T-helper 1 cell treated with Interleukin-12 subunit alpha and Interleukin-12 subunit beta and Interleukin-4 antibody, amounts not matched to agents 30 μg/mL and 1 μg/mL, for 36 hours (primary cell): ENCODE measurements around the gene GLA.
A peak's percentile ranks its signal among the peaks of the same experiment; 100 is the strongest.

Experiments used
- H3K27ac Mint-ChIP-seq: one replicate; pipeline ENCODE4 v1.8.0; 2021; ENCODE audit warnings: mild to moderate bottlenecking, mixed read lengths
- H3K27me3 Mint-ChIP-seq: one replicate; pipeline ENCODE4 v1.8.0; 2021; ENCODE audit warnings: low read depth, mixed read lengths
- H3K36me3 Mint-ChIP-seq: one replicate; pipeline ENCODE4 v1.8.0; 2021; ENCODE audit warnings: low read depth, mixed read lengths
- H3K4me1 Mint-ChIP-seq: one replicate; pipeline ENCODE4 v1.8.0; 2021; ENCODE audit warnings: low read depth, mixed read lengths
- H3K4me3 Mint-ChIP-seq: one replicate; pipeline ENCODE4 v1.8.0; 2021; ENCODE audit warnings: mild to moderate bottlenecking, moderate library complexity, mixed read lengths
- H3K9me3 Mint-ChIP-seq: one replicate; pipeline ENCODE4 v1.8.0; 2021; ENCODE audit warnings: mixed read lengths

Gene GLA

DNA sequence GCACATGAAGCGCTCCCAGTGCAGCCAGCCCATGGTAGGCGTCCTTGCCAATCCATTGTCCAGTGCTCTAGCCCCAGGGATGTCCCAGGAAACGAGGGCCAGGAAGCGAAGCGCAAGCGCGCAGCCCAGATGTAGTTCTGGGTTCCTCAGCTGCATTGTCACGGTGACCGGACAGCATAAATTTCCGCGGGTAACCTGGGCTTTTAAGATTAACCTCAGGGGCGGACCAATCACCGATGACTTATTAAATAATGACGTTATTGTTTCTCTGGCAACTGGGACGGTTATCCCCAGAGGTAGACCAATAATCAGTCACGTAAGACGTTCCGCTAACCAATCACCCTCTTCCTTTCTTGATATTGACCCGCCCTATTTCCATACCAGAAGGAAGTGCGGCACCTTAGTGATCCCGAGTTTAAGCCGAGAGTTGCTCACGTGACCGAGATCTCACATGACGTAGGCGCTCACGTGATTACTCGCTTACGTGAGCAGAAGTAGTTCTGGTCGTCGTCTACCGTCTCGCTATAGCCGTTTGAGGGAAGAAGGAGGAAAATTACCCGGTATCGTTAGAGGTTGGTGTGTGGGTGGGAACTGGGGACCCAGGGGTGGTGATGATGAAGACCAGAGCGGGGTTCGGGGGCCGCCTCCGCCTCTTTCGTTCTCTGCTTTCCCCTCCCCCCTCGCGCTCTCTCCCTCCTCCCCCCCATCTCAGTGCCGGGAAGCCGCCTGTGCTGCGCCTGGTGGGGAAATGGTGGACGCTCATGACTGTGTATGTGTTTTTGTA, at the start of gene GLA, which contains the start of gene HNRNPH2:
Gene GLA (minus strand): TSS at position 178 of the 784 bp plus-strand sequence. CDS start 22 bp downstream, at position 156.
Gene HNRNPH2 (plus strand): TSS at position 475 of the 784 bp plus-strand sequence. CDS start 3,767 bp downstream, outside the sequence.
- Mint-ChIP-seq H3K36me3 (peaks cover 21% of the 10 kb centered on the region), H3K9me3 (no peaks in the 10 kb centered on the region), H3K27me3 (no peaks in the 10 kb centered on the region), H3K4me1 (peaks cover 28% of the 10 kb centered on the region), H3K4me3 (peak within 1 kb of the TSS; percentile 99), H3K27ac (peak within 1 kb of the TSS; percentile 98)

DNA sequence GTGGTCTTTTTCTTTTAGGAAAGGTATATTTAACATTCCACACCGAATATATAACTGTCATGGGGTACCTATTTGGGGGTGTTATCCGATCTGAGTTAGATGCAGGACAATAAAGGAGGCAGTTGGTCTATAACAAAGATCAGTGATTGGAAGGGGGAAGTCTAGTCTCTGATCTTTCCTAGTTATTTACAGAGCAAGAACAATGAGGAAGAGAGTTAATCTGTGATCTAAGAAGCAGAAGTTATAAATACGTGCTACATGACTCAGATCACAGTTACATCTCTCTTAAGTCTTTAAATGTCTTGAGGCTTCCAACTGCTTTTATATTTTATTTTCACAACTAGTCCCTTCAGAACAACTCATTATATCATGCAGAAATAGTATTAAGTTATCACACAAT, 44.3 kb upstream of the GLA start:
- Mint-ChIP-seq H3K4me1 (peaks cover 4% of the 10 kb centered on the region), H3K27ac (no peak overlapping the region), H3K27me3 (no peaks in the 10 kb centered on the region), H3K36me3 (peaks cover 5% of the 10 kb centered on the region), H3K9me3 (no peaks in the 10 kb centered on the region), H3K4me3 (no peak overlapping the region)

DNA sequence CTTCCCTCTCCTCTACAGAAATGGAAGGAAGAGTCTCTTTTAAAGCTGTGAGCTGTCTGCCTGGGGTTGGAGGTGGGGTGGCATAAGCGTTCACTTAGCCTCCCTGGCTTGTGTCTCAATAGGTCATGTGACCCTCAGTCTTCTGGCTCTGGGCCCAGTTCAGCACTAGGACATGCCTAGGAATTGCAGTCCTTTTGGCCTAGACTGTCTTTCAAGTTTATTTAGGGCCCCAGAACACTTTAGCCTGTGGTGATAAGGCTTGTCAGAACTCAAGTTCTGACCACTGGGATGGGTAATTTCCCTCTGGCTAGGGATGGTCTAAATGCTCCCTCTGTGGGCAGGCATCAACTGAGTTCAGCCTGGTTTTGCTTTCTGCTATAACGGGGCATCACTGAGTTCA, 43.2 kb upstream of the GLA start:
- H3K9me3 Mint-ChIP-seq: no peaks in the 10 kb centered on the region
- peaks cover 6% of the 10 kb centered on the region for H3K36me3 Mint-ChIP-seq
- no peaks in the 10 kb centered on the region for H3K27me3 Mint-ChIP-seq
- peaks cover 4% of the 10 kb centered on the region for H3K4me1 Mint-ChIP-seq
- no peak overlapping the region for H3K27ac Mint-ChIP-seq
- H3K4me3 Mint-ChIP-seq: no peak overlapping the region

DNA sequence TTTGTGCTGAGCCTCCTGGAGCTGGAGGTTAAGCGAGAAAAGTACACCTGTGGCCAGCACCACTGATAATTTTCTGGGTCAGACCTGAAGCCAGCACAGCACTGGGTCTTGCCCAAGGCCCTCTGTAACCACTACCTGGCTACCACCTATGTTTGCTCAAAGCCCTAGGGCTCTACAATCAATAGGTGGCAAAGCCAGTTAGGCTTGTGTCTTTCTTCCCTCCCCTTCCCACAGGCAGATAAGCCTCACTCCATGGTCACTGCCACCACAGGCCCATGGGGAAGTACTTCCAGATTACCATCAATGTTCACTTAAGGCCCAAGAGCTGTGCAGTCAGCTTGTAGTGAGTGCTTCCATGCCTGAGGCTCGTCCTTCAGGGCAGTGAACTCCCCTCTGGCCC, 42.4 kb upstream of the GLA start:
- no peaks in the 10 kb centered on the region for H3K27me3 Mint-ChIP-seq
- H3K4me1 Mint-ChIP-seq: peaks cover 4% of the 10 kb centered on the region
- no peak overlapping the region for H3K4me3 Mint-ChIP-seq
- H3K9me3 Mint-ChIP-seq: no peaks in the 10 kb centered on the region
- H3K27ac Mint-ChIP-seq: no peak overlapping the region
- H3K36me3 Mint-ChIP-seq: peaks cover 6% of the 10 kb centered on the region

DNA sequence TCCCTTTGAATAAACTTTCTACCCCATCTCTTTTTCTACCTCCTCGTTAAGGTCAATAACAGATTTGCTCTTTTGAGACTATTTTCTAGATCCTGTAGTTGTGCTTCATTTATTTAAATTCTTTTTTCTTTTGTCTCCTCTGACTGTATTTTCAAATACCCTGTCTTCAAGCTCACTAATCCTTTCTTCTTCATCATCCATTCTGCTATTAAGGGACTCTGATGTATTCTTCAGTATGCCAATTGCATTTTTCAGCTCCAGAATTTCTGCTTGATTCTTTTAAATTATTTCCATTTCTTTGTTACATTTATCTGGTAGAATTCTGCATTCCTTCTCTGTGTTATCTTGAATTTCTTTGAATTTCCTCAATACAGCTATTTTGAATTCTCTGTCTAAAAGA, 41.6 kb upstream of the GLA start:
- H3K4me3 Mint-ChIP-seq: no peak overlapping the region
- H3K36me3 Mint-ChIP-seq: peaks cover 6% of the 10 kb centered on the region
- H3K9me3 Mint-ChIP-seq: no peaks in the 10 kb centered on the region
- H3K27me3 Mint-ChIP-seq: no peaks in the 10 kb centered on the region
- no peak overlapping the region for H3K27ac Mint-ChIP-seq
- peaks cover 4% of the 10 kb centered on the region for H3K4me1 Mint-ChIP-seq

DNA sequence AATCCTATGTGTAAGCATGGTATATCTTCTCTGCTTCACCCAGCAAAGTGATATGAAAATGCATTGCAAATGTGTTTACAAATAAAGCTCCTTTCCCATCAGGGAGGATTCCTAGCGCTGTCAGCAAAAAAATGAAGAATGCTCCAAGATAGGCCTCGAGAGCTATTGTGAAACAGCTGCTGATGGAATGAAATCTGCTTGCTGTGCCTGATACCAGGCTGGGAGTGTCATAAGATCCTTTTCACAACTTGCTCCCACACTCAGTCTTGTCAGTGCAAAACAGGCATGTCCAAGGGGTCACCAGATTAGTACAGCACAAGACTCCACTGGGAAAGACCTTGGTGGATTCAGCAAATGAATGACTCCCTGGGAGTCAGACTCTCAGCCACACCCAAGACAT, 34.4 kb upstream of the GLA start:
- Mint-ChIP-seq H3K36me3 (peaks cover 13% of the 10 kb centered on the region), H3K4me1 (no peaks in the 10 kb centered on the region), H3K27ac (no peak overlapping the region), H3K27me3 (no peaks in the 10 kb centered on the region), H3K4me3 (no peak overlapping the region), H3K9me3 (no peaks in the 10 kb centered on the region)

DNA sequence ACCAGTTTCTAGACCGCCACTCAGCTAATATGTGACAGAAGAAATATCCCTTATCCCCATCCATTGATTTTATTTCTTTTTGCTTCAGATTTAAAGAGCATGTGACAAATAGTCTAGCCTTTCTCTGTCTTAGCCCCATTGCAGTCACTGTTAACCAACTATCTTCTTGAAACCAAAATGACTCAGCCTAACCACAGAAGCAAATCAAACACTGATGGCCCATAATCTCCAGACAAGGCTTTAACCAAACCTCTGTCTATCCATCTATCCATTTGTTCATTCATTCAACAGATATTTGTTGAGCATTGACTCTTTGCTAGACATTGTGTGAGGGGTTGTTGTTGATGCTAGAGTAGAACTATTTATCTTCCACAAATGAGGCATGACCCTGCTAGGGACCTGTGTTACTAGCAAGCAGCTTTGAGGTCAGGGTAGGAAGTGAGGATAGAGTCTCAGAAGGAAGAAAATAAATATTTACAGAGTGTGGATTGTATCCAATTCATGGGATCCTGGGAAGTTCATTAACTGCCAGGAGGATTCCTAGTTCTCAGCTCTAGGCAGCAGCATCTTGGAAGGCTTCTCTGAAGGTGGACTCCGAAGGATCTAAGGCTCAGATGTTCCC, 22.8 kb upstream of the GLA start:
- Mint-ChIP-seq H3K27me3 (no peaks in the 10 kb centered on the region), H3K36me3 (peaks cover 5% of the 10 kb centered on the region), H3K4me3 (peak overlapping the region; percentile 52), H3K9me3 (no peaks in the 10 kb centered on the region), H3K27ac (peak overlapping the region; percentile 38), H3K4me1 (peaks cover 12% of the 10 kb centered on the region)

DNA sequence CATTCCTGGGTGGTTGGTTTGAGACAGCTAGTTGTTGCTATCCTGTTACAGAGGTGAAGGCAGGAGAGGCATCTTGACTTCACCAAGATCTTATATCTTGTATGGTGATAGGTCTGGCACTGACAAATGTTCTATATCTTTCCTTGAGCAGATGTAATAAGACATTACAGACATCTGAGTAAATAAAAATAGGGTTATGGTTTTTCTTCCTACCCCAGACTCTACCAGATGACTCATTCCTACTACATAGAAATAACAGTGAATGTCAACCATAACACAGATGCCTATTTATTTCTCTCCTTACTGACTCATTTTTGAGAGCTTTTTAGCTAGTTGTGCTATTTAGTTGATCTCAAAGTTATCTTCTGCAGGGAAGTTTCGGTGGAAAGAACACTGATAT, 22.2 kb upstream of the GLA start:
- no peaks in the 10 kb centered on the region for H3K9me3 Mint-ChIP-seq
- H3K4me3 Mint-ChIP-seq: peak overlapping the region; percentile 52
- no peaks in the 10 kb centered on the region for H3K27me3 Mint-ChIP-seq
- peaks cover 12% of the 10 kb centered on the region for H3K4me1 Mint-ChIP-seq
- H3K27ac Mint-ChIP-seq: peak overlapping the region; percentile 38
- peaks cover 4% of the 10 kb centered on the region for H3K36me3 Mint-ChIP-seq

DNA sequence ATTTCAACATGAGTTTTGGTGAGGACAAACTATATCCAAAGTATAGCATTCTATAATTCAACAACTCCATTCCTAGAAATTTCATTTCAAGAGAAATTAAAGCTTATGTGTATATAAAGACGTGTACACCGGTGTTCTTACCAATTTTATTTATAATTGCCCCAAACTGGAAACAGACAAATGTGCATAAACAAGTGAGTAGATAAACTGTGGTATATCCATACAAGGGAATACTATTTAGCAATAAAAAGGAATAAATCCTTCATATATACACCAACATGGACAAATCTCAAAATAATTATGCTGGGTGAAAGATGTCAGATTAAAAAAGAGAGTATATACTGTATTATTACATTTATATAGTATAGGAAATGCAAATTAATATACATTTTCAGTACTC, 20.2 kb upstream of the GLA start:
- no peaks in the 10 kb centered on the region for H3K27me3 Mint-ChIP-seq

DNA sequence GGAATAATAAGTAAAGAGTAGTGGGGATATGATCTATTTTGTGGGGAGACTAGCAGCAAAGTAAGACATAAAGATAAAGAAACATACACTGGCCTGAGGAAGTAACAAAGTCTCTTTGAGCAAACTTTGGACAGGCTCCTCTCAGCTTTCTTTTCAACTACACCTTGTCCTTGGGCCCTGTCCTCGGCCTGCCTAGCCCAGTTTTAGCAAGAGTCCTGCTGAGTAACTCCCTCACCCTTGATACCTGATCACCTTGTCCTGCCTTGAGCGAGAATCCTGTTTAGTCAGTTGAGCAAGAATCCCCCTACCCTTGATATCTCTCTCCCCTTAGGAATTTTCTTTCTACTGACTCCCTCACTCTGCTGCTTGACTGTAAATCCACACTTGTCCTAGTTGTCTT, 11.8 kb upstream of the GLA start:
- H3K9me3 Mint-ChIP-seq: no peaks in the 10 kb centered on the region
- no peak overlapping the region for H3K27ac Mint-ChIP-seq
- no peaks in the 10 kb centered on the region for H3K27me3 Mint-ChIP-seq
- H3K4me3 Mint-ChIP-seq: peak overlapping the region; percentile 26
- H3K4me1 Mint-ChIP-seq: peaks cover 12% of the 10 kb centered on the region
- H3K36me3 Mint-ChIP-seq: peaks cover 2% of the 10 kb centered on the region

More for the DNA sequence above, 20.2 kb upstream of the GLA start:
- H3K36me3 Mint-ChIP-seq: peaks cover 8% of the 10 kb centered on the region
- no peak overlapping the region for H3K27ac Mint-ChIP-seq
- peaks cover 12% of the 10 kb centered on the region for H3K4me1 Mint-ChIP-seq
- no peak overlapping the region for H3K4me3 Mint-ChIP-seq
- no peaks in the 10 kb centered on the region for H3K9me3 Mint-ChIP-seq

DNA sequence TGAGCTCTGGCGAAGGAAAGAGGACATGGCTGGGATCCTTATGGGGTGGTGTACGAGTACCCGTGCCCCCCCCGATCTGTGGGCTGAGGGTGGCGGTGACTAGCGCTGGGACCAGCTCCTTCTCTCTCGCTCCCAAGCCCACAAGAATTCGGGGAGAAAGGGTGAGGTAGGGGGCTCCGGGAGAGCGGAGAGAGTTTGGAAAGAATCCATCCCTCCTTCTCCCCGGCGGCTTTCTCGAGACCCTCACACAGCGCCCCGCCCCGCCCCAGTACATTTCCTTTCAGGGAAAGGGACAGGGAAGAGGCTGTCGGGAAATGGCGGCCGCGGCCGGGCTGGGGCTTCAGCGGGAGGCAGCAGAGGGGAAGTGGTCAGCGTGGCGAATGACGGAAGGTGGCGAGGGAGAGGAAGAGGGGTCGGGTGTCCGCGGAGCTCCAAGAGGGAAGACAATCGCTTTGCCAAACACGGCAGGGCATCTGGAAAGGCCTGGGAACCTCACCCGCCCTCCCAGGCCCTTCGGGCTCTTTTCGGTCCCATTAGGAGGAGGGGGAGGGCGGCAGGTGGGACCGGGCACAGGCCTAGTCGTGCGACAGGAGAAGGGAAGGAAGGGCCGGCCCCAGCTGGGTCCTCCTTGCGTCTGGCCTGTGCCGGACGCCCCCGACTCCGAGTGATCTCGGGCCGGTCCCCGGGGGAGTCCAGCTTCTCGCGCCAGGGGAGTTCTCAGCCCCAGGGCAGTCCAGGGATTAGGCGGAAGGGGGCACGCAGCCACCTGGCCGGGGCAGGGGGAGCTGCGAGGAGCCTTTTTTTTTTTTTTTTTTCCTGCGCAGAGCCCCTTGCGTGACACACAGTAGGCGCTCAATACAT, 10.5 kb upstream of the GLA start:
- Mint-ChIP-seq H3K4me3 (peak overlapping the region; percentile 88), H3K27ac (peak overlapping the region; percentile 92), H3K27me3 (no peaks in the 10 kb centered on the region), H3K9me3 (no peaks in the 10 kb centered on the region), H3K36me3 (peaks cover 2% of the 10 kb centered on the region), H3K4me1 (peaks cover 12% of the 10 kb centered on the region)

DNA sequence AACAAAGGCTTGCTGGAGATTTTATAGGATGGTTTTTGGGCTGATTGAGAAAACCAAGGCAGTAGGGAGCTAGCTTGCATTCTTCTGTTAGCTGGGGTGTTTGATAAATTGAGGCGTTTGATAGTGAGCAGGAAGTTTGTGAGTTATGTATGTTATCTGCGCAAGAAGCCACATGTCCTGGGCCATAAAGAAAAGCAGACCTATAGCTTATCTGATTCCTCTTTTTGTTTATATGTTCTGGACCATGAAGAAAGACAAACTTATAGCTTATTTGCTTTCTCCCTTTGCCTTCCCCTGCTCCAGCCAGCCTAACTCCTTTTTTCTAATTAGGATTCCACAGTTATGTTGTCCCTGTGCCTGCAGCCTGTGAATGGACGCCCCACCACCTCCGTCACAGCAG, 9.5 kb upstream of the GLA start:
- Mint-ChIP-seq H3K4me1 (peaks cover 21% of the 10 kb centered on the region), H3K4me3 (no peak overlapping the region), H3K27ac (peak overlapping the region; percentile 92), H3K36me3 (peaks cover 9% of the 10 kb centered on the region), H3K27me3 (no peaks in the 10 kb centered on the region), H3K9me3 (no peaks in the 10 kb centered on the region)

DNA sequence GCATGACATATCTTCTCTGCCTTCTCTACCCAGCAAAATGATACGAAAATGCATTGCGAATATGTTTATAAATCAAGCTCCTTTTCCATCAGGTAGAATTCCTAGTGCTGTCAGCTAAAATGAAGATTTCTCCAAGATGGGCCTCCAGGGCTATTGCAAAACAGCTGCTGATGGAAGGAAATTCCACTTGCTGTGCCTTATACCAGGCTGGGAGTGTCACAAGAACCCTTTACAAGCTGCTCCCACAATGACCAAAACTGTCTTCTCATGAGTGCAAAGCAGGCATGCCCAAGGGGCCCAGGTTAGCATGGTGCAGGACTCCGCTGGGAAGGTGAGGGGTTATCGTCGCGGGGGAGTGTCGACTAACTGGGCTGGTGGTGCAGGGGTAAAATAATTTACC, 9.0 kb upstream of the GLA start:
- Mint-ChIP-seq H3K27me3 (no peaks in the 10 kb centered on the region), H3K36me3 (peaks cover 14% of the 10 kb centered on the region), H3K9me3 (no peaks in the 10 kb centered on the region), H3K4me3 (no peak overlapping the region), H3K4me1 (peaks cover 22% of the 10 kb centered on the region), H3K27ac (no peak overlapping the region)
